Stimulated activated naive CD8-positive, alpha-beta T cell treated with anti-CD3 and anti-CD28 coated beads, Interleukin-15, Interleukin-2, amounts not matched to agents 100 U/mL and 50 U/mL, for 24 hours (primary cell): Measurements from ENCODE around the gene NOTCH2.

ENCODE experiments used
- ATAC-seq: fragments of 150-1000 bp; cut with Tn5 transposase; one replicate; pipeline ENCODE4 v1.10.0; 2021
- DNase-seq: peaks from one replicate; pipeline ENCODE4 v3.0.0; 2021

The NOTCH2 gene

GRCh38 chr1:119874186-119874585 lies 195.3 kb downstream of the NOTCH2 start:
- DNase-seq (no peak), ATAC-seq (no peak)

- ATAC-seq (peak; percentile 23), DNase-seq (no peak)
Measured at GRCh38 chr1:119873135-119874015, 196.1 kb downstream of the NOTCH2 start.

- no peak for ATAC-seq
- no peak for DNase-seq
Measured at GRCh38 chr1:119871881-119872280, 197.6 kb downstream of the NOTCH2 start.

GRCh38 chr1:119870917-119871596 lies 198.4 kb downstream of the NOTCH2 start:
- DNase-seq (peak; percentile 87), ATAC-seq (peak; percentile 53)

DNA sequence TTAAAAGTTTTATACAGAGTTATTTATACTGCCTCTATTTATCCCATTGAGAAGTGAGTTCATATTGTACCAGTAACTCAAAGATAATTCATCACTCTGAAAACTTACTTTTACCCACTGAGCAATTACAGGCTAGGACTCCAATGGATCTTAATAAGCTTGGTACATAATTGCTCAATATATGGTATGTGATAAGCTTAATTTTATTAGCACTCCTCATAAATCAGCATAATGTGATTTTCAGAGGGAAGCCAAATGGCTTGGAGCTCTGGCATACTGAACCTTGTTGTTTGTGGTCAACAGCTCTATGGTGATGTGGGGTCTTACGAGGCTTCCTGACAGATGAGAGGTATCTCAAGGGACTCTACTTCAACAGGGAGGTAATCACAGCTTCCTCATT lies 199.5 kb downstream of the NOTCH2 start:
- ATAC-seq (no peak), DNase-seq (no peak)

DNA sequence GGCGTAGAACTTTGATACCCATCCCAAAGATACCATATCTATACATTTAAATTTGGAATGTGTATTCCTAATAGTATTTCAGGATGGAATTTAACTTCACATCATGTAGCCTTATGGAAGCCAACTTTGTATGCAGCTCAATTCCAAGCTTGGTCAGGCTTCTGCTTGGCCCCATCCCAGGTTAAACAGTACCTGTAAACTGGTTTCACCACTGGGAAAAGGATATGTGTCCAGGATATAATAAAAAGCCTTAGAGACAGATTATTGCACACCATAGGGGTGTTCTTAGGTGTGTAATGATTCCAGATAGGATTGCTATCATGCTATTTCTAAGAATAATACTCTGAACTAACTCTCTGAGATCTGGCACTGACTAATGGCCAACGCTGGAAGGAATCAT lies 201.3 kb downstream of the NOTCH2 start:
- ATAC-seq: no peak
- DNase-seq: no peak

DNA sequence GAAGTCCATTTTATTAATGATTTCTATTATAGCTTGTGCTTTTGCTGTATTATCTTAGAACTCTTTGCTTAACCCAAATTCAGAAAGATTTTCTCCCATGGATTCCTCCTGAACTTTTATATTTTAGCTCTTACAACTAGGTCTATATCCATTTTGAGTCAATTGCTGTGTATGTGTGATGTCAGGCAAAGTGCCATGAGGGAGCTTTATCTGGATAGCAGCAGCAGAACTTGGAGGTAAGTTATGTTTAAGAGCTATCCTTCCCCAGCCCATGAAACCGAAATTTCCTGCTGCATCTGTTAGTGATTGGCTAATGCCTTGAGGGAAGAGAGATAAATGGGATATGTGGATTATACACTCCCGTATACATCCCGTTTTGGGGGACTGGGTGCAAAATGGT lies 203.0 kb downstream of the NOTCH2 start:
- DNase-seq (no peak), ATAC-seq (no peak)

- ATAC-seq (no peak), DNase-seq (no peak)
Measured at GRCh38 chr1:119865627-119866026, 203.8 kb downstream of the NOTCH2 start.

GRCh38 chr1:119862276-119862675 lies 207.2 kb downstream of the NOTCH2 start:
- DNase-seq (no peak), ATAC-seq (no peak)
